ENCODE results near the gene AQP10. TPM values are rescaled to one million over a fixed set of nuclear protein-coding genes. Genes with fewer than 3 reads are reported as not detected.
"Not testable (repeated sequence)": the region's sequence is repeated elsewhere in the genome, so short reads cannot be mapped to it uniquely, and the experiment has no call there.

The AQP10 gene
- total RNA-seq, 1 donor from 2014 or later: not detected

- Histone ChIP-seq H3K36me3 (no peaks in the 10 kb centered on the region), H3K27ac (no peak overlapping the region), H3K4me3 (no peak overlapping the region), H3K27me3 (no peaks in the 10 kb centered on the region), H3K4me1 (no peaks in the 10 kb centered on the region), H3K9me3 (no peaks in the 10 kb centered on the region)
- TF ChIP-seq CTCF (IDR thresholded peaks at IDR 0.05): no peak
- DNase-seq (ENCODE audit: low spot score in 2 of 2): no peak
- intact Hi-C loops (cut with DNase I): no loop called here
Observed at GRCh38 chr1:154306151-154306550, 14.7 kb upstream of the AQP10 start.

GRCh38 chr1:154307670-154308270, 13.1 kb upstream of the AQP10 start:
- H3K36me3 ChIP-seq; H3K27me3 ChIP-seq; H3K4me3 ChIP-seq; H3K27ac ChIP-seq; DNase-seq (ENCODE audit: low spot score in 2 of 2); H3K9me3 ChIP-seq; H3K4me1 ChIP-seq; intact Hi-C loops (cut with DNase I): not testable (repeated sequence)

GRCh38 chr1:154309136-154309535, 11.8 kb upstream of the AQP10 start:
- intact Hi-C loops (cut with DNase I); H3K27ac ChIP-seq; H3K4me1 ChIP-seq; H3K36me3 ChIP-seq; H3K9me3 ChIP-seq; H3K4me3 ChIP-seq; H3K27me3 ChIP-seq; DNase-seq (ENCODE audit: low spot score in 2 of 2): not testable (repeated sequence)

- DNase-seq (ENCODE audit: low spot score in 2 of 2); H3K4me1 ChIP-seq; H3K36me3 ChIP-seq; H3K27ac ChIP-seq; H3K27me3 ChIP-seq; H3K4me3 ChIP-seq; H3K9me3 ChIP-seq; intact Hi-C loops (cut with DNase I): not testable (repeated sequence)
Observed at GRCh38 chr1:154312229-154313065, 8.4 kb upstream of the AQP10 start.

- Histone ChIP-seq H3K27ac (no peak overlapping the region), H3K36me3 (no peaks in the 10 kb centered on the region), H3K4me1 (no peaks in the 10 kb centered on the region), H3K27me3 (no peaks in the 10 kb centered on the region), H3K9me3 (no peaks in the 10 kb centered on the region), H3K4me3 (no peak overlapping the region)
- TF ChIP-seq CTCF (IDR thresholded peaks at IDR 0.05): no peak
- DNase-seq (ENCODE audit: low spot score in 2 of 2): no peak
- intact Hi-C loops (cut with DNase I): no loop called here
Observed at GRCh38 chr1:154313066-154313356, 7.9 kb upstream of the AQP10 start.

- H3K4me3 ChIP-seq; intact Hi-C loops (cut with DNase I); H3K27ac ChIP-seq; DNase-seq (ENCODE audit: low spot score in 2 of 2); H3K9me3 ChIP-seq; H3K27me3 ChIP-seq; H3K36me3 ChIP-seq; H3K4me1 ChIP-seq: not testable (repeated sequence)
Observed at GRCh38 chr1:154314226-154314625, 6.7 kb upstream of the AQP10 start.

GRCh38 chr1:154316704-154317103, 4.2 kb upstream of the AQP10 start:
- Histone ChIP-seq H3K27me3 (no peaks in the 10 kb centered on the region), H3K36me3 (no peaks in the 10 kb centered on the region), H3K4me1 (no peaks in the 10 kb centered on the region), H3K4me3 (no peak overlapping the region), H3K27ac (no peak overlapping the region), H3K9me3 (no peaks in the 10 kb centered on the region)
- intact Hi-C loops (cut with DNase I): no loop called here
- no peak for TF ChIP-seq CTCF (IDR thresholded peaks at IDR 0.05)
- no peak for DNase-seq (ENCODE audit: low spot score in 2 of 2)
